Breast epithelium (tissue), 4 donors: Measurements from ENCODE around the gene BNC2. TPM values are rescaled to one million over a fixed set of nuclear protein-coding genes. Genes with fewer than 3 reads are reported as not detected.

ENCODE experiments used
- DNase-seq, 2 donors: peaks; one replicate each; pipeline ENCODE4 v3.0.0-alpha.2; 2019; ENCODE audit warnings: low spot score in 2 of 2
- H3K27ac ChIP-seq, 2 donors: fragments of 200-600 bp; sonication (generic) in 1 of 2; one replicate each; pipeline ENCODE4 v1.5.1; 2016 to 2019; ENCODE audit warnings: mild to moderate bottlenecking in 1 of 2
- H3K27me3 ChIP-seq, 2 donors: fragments of 200-600 bp; sonication (generic) in 1 of 2; one replicate each; pipeline versions ENCODE4 v1.5.1 to v1.6.0; 2017 to 2019; ENCODE audit warnings: control low read depth in 1 of 2, mild to moderate bottlenecking in 1 of 2
- H3K36me3 ChIP-seq: fragments of 200-600 bp; one replicate; pipeline ENCODE4 v1.5.1; 2019
- H3K4me1 ChIP-seq, 2 donors: fragments of 200-600 bp; sonication (generic); one replicate each; pipeline ENCODE4 v1.5.1; 2016 to 2019; ENCODE audit warnings: control low read depth in 1 of 2
- H3K4me3 ChIP-seq, 3 donors: fragments of 200-600 bp; sonication (generic); 1 replicate in 2 of 3; 2 replicates in 1 of 3; pipeline ENCODE4 v1.5.1; 2016 to 2019; ENCODE audit warnings: mild to moderate bottlenecking in 3 of 3, moderate library complexity in 2 of 3
- H3K9me3 ChIP-seq, 2 donors: fragments of 200-600 bp; sonication (generic) in 1 of 2; one replicate each; pipeline ENCODE4 v1.5.1; 2016 to 2019; ENCODE audit warnings: control low read depth in 1 of 2
- CTCF ChIP-seq, 3 donors: fragments of 450-650 bp; IDR thresholded peaks; one replicate each; pipeline ENCODE4 v1.5.1; 2016 to 2017; ENCODE audit warnings: antibody characterized with exemption in 3 of 3, mild to moderate bottlenecking in 3 of 3, moderate library complexity in 3 of 3
- POLR2A ChIP-seq: fragments of 450-650 bp; IDR thresholded peaks from one replicate; pipeline ENCODE4 v1.6.1; 2016; ENCODE audit warnings: antibody characterized with exemption, mild to moderate bottlenecking, moderate library complexity
- POLR2AphosphoS5 ChIP-seq, 3 donors: sonication (generic); formaldehyde crosslinking; IDR thresholded peaks; one replicate each; pipeline ENCODE4 v1.6.1; 2017; ENCODE audit warnings: antibody characterized with exemption in 3 of 3
- intact Hi-C: fragments of 100-400 bp; cut with DNase I; formaldehyde crosslinking; loops from one replicate; pipeline ENCODE4 v1.15.1; 2023; ENCODE audit warnings: low total_unique reads
- total RNA-seq, 3 donors: library from RNA; depleted of rRNA; stranded (reverse); fragments of >200 nt; gene quantifications; one replicate each; pipeline ENCODE4 v1.1.0, GENCODE V29; 2016

Gene BNC2
- total RNA-seq, 3 donors from 2014 or later = 15.8 to 21.1 (median 17.0) TPM

- intact Hi-C loops = no loop called here
- Histone ChIP-seq H3K27ac (no peak overlapping the region), H3K36me3 (no peaks in the 10 kb centered on the region), H3K4me3 (no peak overlapping the region), H3K27me3 (no peaks in the 10 kb centered on the region), H3K9me3 (no peaks in the 10 kb centered on the region), H3K4me1 (no peaks in the 10 kb centered on the region)
- TF ChIP-seq POLR2A (no peak), POLR2AphosphoS5 (IDR thresholded peaks at IDR 0.05) (no peak), CTCF (IDR thresholded peaks at IDR 0.05) (no peak)
- no peak for DNase-seq
These were observed 257.4 kb downstream of the BNC2 start for GRCh38 chr9:16613051-16613450.

GRCh38 chr9:16612627-16613026 is 257.8 kb downstream of the BNC2 start:
- intact Hi-C loops = no loop called here
- DNase-seq = no peak

GRCh38 chr9:16611983-16612382 is 258.5 kb downstream of the BNC2 start:
- no peaks in the 10 kb centered on the region for H3K9me3 ChIP-seq
- intact Hi-C loops = no loop called here
- TF ChIP-seq POLR2A (no peak), CTCF (IDR thresholded peaks at IDR 0.05) (no peak), POLR2AphosphoS5 (IDR thresholded peaks at IDR 0.05) (no peak)
- H3K4me1 ChIP-seq = no peaks in the 10 kb centered on the region
- H3K27me3 ChIP-seq = no peaks in the 10 kb centered on the region
- H3K4me3 ChIP-seq = no peak overlapping the region
- no peaks in the 10 kb centered on the region for H3K36me3 ChIP-seq
- DNase-seq = no peak
- no peak overlapping the region for H3K27ac ChIP-seq

More at GRCh38 chr9:16612627-16613026, 257.8 kb downstream of the BNC2 start:
- TF ChIP-seq CTCF (IDR thresholded peaks at IDR 0.05) = no peak
- Histone ChIP-seq H3K36me3 (no peaks in the 10 kb centered on the region), H3K27ac (no peak overlapping the region), H3K4me3 (no peak overlapping the region), H3K4me1 (no peaks in the 10 kb centered on the region), H3K9me3 (no peaks in the 10 kb centered on the region), H3K27me3 (no peaks in the 10 kb centered on the region)

GRCh38 chr9:16611001-16611400 is 259.5 kb downstream of the BNC2 start:
- H3K27me3 ChIP-seq = no peaks in the 10 kb centered on the region
- H3K36me3 ChIP-seq = no peaks in the 10 kb centered on the region
- DNase-seq = no peak
- no peak overlapping the region for H3K4me3 ChIP-seq
- no peak overlapping the region for H3K27ac ChIP-seq
- intact Hi-C loops = no loop called here
- no peaks in the 10 kb centered on the region for H3K4me1 ChIP-seq
- TF ChIP-seq POLR2AphosphoS5 (IDR thresholded peaks at IDR 0.05) = no peak
- no peak for TF ChIP-seq POLR2A
- TF ChIP-seq CTCF (IDR thresholded peaks at IDR 0.05) = no peak
- no peaks in the 10 kb centered on the region for H3K9me3 ChIP-seq

GRCh38 chr9:16610538-16610937 is 259.9 kb downstream of the BNC2 start:
- Histone ChIP-seq H3K27me3 (no peaks in the 10 kb centered on the region), H3K27ac (no peak overlapping the region), H3K9me3 (no peaks in the 10 kb centered on the region), H3K4me1 (no peaks in the 10 kb centered on the region), H3K4me3 (no peak overlapping the region), H3K36me3 (no peaks in the 10 kb centered on the region)
- TF ChIP-seq POLR2AphosphoS5 (IDR thresholded peaks at IDR 0.05) (no peak), CTCF (IDR thresholded peaks at IDR 0.05) (no peak), POLR2A (no peak)
- intact Hi-C loops = no loop called here
- no peak for DNase-seq
